H54 (cell line): ENCODE measurements around the gene DRD4.
A peak's percentile ranks its signal among the peaks of the same experiment; 100 is the strongest.

Experiments used
- DNase-seq: peaks from one replicate; pipeline ENCODE4 v3.0.0; 2011; ENCODE audit warnings: low spot score, mixed read lengths; ENCODE audit not compliant: insufficient read length
- FAIRE-seq: peaks from 3 replicates; lab custom pipeline; 2011; peaks lifted over from hg19 to GRCh38; lab: Jason Lieb, UNC
- POLR2A ChIP-seq: IDR thresholded peaks from 2 replicates; pipeline ENCODE4 v1.6.1; 2011; ENCODE audit warnings: low read depth, mild to moderate bottlenecking, low read length

Gene DRD4

DNA sequence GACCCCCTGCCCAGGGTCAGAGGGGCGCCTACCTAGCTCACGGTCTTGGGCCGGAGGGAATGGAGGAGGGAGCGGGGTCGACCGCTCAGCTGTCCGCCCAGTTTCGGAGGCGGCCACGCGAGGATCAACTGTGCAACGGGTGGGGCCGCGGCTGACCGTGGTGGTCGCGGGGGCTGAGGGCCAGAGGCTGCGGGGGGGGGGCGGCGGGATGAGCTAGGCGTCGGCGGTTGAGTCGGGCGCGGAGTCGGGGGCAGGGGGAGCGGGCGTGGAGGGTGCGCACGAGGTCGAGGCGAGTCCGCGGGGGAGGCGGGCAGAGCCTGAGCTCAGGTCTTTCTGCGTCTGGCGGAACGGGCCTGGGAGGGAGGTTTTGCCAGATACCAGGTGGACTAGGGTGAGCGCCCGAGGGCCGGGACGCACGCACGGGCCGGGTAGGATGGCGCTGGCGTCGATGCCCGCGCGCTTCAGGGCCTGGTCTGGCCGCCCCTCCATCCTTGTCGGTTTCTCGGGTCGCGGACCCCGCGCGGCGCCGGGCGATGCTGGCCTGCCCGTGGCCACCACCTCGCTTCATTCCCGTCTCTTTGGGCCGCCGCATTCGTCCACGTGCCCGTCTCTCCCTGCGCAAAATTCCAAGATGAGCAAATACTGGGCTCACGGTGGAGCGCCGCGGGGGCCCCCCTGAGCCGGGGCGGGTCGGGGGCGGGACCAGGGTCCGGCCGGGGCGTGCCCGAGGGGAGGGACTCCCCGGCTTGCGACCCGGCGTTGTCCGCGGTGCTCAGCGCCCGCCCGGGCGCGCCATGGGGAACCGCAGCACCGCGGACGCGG is at the start of gene DRD4:
DRD4 (plus strand) TSS at position 759 of the 822 bp plus-strand sequence; CDS start at position 795, 36 bp downstream.
- FAIRE-seq, result no peak
- no peak for TF ChIP-seq POLR2A
- DNase-seq, result no peak

GRCh38 chr11:587546-587945 is 49.5 kb upstream of the DRD4 start:
- no peak for TF ChIP-seq POLR2A
- no peak for FAIRE-seq
- DNase-seq, result no peak

DNA sequence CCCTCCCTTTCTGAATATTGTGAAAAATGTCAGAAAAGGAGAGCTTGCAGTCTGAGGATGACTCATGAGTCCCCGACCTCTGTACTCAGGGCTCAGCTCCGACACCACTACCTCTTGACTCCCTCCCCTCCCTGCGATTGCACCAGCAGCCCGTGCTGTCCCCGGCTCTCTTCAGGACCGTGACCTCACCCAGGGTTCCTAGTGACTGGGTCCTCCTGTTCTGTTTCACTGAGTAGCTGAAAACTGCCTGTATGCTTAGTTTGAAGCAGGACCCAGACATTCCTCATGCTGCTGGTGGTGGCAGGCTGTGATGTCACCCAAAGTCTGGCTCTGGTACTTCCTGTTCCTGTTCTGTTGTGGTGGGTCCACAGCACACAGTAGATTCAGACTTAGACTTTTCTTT is 49.1 kb upstream of the DRD4 start:
- DNase-seq (peak; percentile 71), FAIRE-seq (no peak)
- no peak for TF ChIP-seq POLR2A

DNA sequence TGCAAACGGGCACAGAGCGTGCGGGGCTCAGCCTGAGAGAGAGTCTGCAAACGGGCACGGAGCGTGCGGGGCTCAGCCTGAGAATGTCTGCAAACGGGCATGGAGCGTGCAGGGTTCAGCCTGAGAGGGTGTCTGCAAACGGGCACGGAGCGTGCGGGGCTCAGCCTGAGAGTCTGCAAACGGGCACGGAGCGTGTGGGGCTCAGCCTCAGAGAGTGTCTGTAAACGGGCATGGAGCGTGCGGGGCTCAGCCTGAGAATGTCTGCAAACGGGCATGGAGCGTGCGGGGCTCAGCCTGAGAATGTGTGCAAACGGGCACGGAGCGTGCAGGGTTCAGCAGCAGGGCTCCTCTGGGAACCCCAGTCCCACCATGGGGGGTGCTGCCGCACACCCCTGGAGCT is 47.3 kb upstream of the DRD4 start:
- FAIRE-seq (no peak), DNase-seq (no peak)
- no peak for TF ChIP-seq POLR2A

- FAIRE-seq (no peak), DNase-seq (no peak)
- no peak for TF ChIP-seq POLR2A
These were observed 46.1 kb upstream of the DRD4 start for GRCh38 chr11:590997-591396.

DNA sequence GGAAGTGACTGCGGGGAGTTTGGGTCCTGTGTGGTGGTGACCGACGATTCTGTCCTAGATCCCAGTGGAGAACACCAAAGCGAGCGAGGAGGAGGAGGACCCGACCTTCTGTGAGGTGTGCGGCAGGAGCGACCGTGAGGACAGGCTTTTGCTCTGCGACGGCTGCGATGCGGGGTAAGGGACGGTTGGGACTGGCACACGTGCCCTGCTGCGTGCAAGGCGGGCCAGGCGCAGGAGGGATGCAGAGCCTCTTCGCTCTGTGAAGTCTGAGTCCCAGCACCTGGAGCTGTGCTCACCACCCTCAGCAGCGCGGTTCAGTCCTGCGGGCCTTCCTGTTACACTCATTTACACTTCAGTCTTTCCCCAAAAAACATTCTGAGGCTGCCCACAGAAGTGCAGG is 44.6 kb upstream of the DRD4 start:
- DNase-seq (no peak), FAIRE-seq (no peak)
- no peak for TF ChIP-seq POLR2A

GRCh38 chr11:592918-593317 is 44.2 kb upstream of the DRD4 start:
- TF ChIP-seq POLR2A, result 0 out of 2 replicates have a peak, but pooled peaks have one; percentile 6
- DNase-seq, result no peak
- FAIRE-seq, result no peak

- TF ChIP-seq POLR2A, result no peak
- DNase-seq (no peak), FAIRE-seq (no peak)
These were observed 43.7 kb upstream of the DRD4 start for GRCh38 chr11:593347-593746.

DNA sequence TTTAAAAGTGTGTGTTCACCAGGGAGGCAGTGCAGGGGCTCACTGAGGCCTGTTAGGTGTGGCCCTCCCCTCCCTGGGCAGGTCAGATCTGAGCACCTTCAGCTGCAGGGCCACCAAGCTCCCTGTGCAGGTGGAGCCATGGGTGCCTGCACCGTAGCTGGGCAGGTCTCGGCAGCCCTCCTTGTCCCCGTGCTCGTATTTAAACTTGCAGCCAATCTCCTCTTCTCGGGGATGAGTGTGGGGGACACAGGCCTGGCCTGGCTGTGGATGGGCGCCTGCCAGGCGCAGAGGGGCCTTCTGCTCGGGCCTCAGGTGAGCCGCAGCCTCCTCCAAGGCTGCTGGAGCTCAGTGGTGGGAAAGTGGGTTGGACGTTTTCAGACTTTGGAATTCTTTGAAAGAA is 41.7 kb upstream of the DRD4 start:
- DNase-seq (no peak), FAIRE-seq (no peak)
- no peak for TF ChIP-seq POLR2A

DNA sequence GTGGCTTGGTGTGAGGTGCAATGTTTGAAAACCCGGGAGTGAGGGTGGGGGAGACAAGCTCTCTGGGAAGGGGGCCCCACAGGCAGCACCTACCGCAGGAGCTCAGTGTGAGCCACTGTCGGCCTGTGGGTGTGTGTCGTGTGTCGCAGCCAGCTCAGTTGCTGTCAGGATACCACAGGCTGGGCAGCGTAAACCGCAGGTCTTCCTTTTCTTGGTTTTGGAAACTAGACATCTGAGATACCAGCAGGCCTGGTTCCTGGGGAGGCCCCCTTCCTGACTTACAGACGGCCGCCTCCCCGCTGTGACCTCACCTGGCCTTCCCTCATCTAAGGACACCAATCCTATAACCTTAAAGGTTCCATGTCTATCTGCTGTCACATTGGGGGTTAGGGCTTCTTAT is 40.7 kb upstream of the DRD4 start:
- no peak for DNase-seq
- FAIRE-seq, result no peak
- TF ChIP-seq POLR2A, result no peak

DNA sequence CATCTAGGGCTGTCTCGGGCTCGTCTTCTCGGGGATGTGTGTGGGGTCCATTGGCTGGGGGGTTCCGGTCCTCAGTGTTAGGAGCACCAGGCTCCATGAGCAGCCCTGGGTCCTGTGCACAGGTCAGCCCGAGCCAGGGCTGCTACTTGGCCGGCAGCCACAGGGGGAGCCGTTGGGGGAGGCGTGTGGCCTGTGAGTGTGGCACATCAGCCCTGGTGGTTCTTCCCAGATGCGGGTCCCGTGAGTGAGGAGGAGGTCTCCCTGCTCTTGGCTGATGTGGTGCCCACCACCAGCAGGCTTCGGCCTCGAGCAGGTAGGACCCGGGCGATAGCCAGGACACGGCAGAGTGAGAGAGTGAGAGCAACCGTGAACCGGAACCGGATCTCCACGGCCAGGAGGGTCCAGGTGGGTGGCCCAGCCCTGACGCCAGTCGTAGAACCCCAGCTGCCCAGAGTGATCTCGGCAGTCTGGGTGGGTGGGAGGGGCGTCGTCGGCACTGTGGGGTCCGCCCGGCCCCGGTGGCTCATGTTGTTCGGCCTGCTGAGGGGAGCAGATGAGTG is 39.8 kb upstream of the DRD4 start:
- no peak for TF ChIP-seq POLR2A
- DNase-seq, result no peak
- FAIRE-seq, result no peak

GRCh38 chr11:598005-598680 is 38.9 kb upstream of the DRD4 start:
- no peak for FAIRE-seq
- no peak for TF ChIP-seq POLR2A
- no peak for DNase-seq

DNA sequence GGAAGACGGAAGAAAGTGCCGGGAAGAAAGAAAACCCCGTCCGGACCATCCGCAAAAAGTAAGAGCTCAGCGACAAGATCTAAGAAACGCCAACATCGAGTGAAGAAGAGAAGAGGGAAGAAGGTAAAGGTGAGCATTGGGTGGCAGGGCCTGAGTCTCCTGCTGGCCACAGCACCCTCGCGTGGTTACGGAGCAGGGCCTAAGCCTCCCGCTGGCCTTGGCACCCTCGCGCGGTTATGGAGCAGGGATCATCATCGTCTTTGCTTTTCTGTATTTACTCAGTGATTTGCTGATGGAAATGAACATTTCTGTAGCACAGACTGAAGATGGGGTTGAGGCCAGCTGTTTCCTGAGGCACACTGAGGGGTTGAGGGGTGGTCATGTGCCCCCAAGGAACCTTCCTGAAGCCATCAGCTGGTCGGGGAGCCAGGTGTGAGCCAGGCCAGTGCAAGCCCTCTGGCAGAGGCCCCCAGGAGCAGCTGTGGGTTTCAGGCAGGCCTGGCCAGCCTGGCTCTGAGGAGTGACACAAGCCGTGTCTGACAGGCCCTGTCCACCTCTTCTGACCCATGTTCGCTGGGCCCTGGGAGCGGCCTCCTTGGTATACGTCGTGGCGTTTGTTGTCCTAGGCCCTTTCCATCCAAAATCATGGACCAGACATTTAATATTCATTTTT is 35.4 kb upstream of the DRD4 start:
- no peak for DNase-seq
- no peak for TF ChIP-seq POLR2A
- no peak for FAIRE-seq

- no peak for DNase-seq
- TF ChIP-seq POLR2A, result no peak
- FAIRE-seq, result no peak
These were observed 33.9 kb upstream of the DRD4 start for GRCh38 chr11:603154-603553.
